HepG2 (cell line): ENCODE data around the gene CGREF1. TPM values are rescaled to one million over a fixed set of nuclear protein-coding genes. Genes with fewer than 3 reads are reported as not detected.
A peak's percentile ranks its signal among the peaks of the same experiment; 100 is the strongest.

ENCODE experiments used
- CREM ChIP-seq, 2 experiments: sonication (generic) in 1 of 2; formaldehyde crosslinking in 1 of 2; IDR thresholded peaks; 2 replicates each; pipeline versions ENCODE4 v1.4.0 to v1.6.1; 2016 to 2020; ENCODE audit warnings: antibody characterized with exemption in 1 of 2, mild to moderate bottlenecking in 1 of 2, missing genetic modification reagents in 1 of 2
- FOXA1 ChIP-seq, 2 experiments: fragments of 450-650 bp in 1 of 2; sonication (generic) in 1 of 2; formaldehyde crosslinking in 1 of 2; IDR thresholded peaks; 2 replicates each; pipeline versions ENCODE4 v1.4.0 to v1.6.1; 2016 to 2020; ENCODE audit warnings: missing genetic modification reagents in 1 of 2
- FOXC1 ChIP-seq: sonication (generic); formaldehyde crosslinking; IDR thresholded peaks from 2 replicates; pipeline ENCODE4 v1.8.0; 2022; ENCODE audit warnings: mild to moderate bottlenecking, missing genetic modification reagents, borderline replicate concordance
- KDM1A ChIP-seq: IDR thresholded peaks from 2 replicates; pipeline ENCODE4 v1.6.1; 2016; ENCODE audit warnings: missing compliant biosample characterization
- SALL2 ChIP-seq: sonication (generic); formaldehyde crosslinking; IDR thresholded peaks from 2 replicates; pipeline ENCODE4 v1.8.1; 2023; ENCODE audit warnings: mild to moderate bottlenecking, missing genetic modification reagents, inconsistent platforms
- SYNCRIP ChIP-seq: fragments of 200-400 bp; formaldehyde crosslinking; IDR thresholded peaks from 2 replicates; pipeline ENCODE4 v1.6.1; 2018; ENCODE audit warnings: mild to moderate bottlenecking, low read depth, low read length; ENCODE audit not compliant: insufficient read depth
- ZBTB7B ChIP-seq: sonication (generic); formaldehyde crosslinking; IDR thresholded peaks from 2 replicates; pipeline ENCODE4 v1.4.0; 2020; ENCODE audit warnings: missing genetic modification reagents
- ZNF274 ChIP-seq: sonication (generic); formaldehyde crosslinking; IDR thresholded peaks from 2 replicates; pipeline ENCODE4 v1.5.1; 2020; ENCODE audit warnings: mild to moderate bottlenecking, missing genetic modification reagents
- ZNF614 ChIP-seq: IDR thresholded peaks from 2 replicates; pipeline ENCODE4 v1.6.1; 2018; ENCODE audit warnings: missing biosample characterization, missing genetic modification reagents, inconsistent platforms, borderline replicate concordance
- ZNF639 ChIP-seq: conservative IDR thresholded peaks from 2 replicates; pipeline ENCODE4 v1.6.1; 2018; ENCODE audit warnings: missing genetic modification reagents
- ZNF674 ChIP-seq: sonication (generic); formaldehyde crosslinking; IDR thresholded peaks from 2 replicates; pipeline ENCODE4 v1.5.0; 2020; ENCODE audit warnings: low read depth, mild to moderate bottlenecking, missing genetic modification reagents
- ZZZ3 ChIP-seq: sonication (generic); formaldehyde crosslinking; IDR thresholded peaks from 2 replicates; pipeline ENCODE4 v1.4.0; 2020; ENCODE audit warnings: missing genetic modification reagents, mild to moderate bottlenecking, borderline replicate concordance
- polyA plus RNA-seq, 8 experiments: library from polyadenylated mRNA; depleted of rRNA in 3 of 8; stranded (reverse) in 7 of 8; unstranded in 1 of 8; fragments of >200 nt; fragmentation: Illumina TruSeq in 4 of 8; extraction: Trizol in 4 of 8; gene quantifications; 2 replicates each; pipeline versions ENCODE4 v1.2.1 to v1.2.3, GENCODE V29; 2011 to 2016; ENCODE audit warnings: low read depth in 4 of 8, missing spikeins in 1 of 8, mixed read lengths in 1 of 8; ENCODE audit not compliant: insufficient read depth in 1 of 8
- total RNA-seq, 5 experiments: library from RNA; depleted of rRNA; stranded (reverse); fragments of >200 nt; fragmentation: Illumina TruSeq; extraction: Trizol; gene quantifications; 2 replicates each; pipeline ENCODE4 v1.2.3, GENCODE V29; 2016; ENCODE audit warnings: low read depth in 1 of 5
- TF ChIP-seq, protein P1 (sequence below): sonication (generic); formaldehyde crosslinking; IDR thresholded peaks from 2 replicates; pipeline ENCODE4 v1.5.1; 2020; ENCODE audit warnings: mild to moderate bottlenecking, missing genetic modification reagents, moderate library complexity
- TF ChIP-seq, protein P2 (sequence below): sonication (generic); formaldehyde crosslinking; IDR thresholded peaks from 2 replicates; pipeline ENCODE4 v1.5.0; 2020; ENCODE audit warnings: mild to moderate bottlenecking, missing genetic modification reagents, borderline replicate concordance

Gene CGREF1
- total and polyA plus RNA-seq, 2 of the 13 experiments (the other 11 are each of a cell fraction or from before 2014, with no cell fraction given), result 13.9 to 23.4 TPM

DNA sequence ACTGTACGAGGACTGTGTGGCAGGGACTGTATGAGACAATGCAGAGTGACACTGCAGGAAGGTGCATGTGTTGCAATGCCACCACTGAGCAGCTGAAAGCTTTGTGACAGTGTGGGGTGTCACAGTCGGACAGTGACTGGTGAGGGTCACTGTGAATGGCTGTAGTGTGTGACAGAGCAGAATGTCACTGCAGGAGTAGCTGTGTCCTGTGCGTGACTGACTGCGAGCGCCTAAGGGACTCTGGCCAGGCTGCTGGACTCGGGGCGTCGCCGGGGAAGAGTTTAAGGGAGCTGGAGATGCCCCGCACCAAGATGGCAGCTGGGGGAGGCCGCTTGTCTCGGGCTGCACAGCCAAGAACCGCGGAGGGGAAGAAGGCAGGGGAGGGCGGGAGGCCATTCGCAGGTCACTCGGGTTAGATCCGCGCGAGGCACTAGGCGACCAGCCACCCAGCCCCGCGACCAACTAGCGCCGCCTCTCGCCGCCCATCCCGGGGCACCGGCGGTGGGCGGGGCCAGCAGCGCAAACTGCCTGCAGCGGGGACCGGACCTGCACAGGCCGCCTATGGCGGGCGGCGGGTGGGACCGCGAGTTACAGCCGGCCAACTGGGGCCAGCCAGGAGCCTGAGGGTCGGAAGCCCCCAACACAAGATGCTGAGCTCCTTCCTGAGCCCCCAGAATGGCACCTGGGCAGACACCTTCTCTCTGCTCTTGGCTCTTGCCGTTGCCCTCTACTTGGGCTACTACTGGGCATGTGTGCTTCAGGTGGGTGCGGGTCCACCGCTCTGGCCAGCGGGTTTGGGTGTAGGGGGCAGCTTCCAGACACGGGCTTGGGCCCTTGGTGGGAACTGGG lies 4.6 kb upstream of the CGREF1 start, which contains the start of gene ABHD1 (continued):
- TF ChIP-seq, protein P1, sequence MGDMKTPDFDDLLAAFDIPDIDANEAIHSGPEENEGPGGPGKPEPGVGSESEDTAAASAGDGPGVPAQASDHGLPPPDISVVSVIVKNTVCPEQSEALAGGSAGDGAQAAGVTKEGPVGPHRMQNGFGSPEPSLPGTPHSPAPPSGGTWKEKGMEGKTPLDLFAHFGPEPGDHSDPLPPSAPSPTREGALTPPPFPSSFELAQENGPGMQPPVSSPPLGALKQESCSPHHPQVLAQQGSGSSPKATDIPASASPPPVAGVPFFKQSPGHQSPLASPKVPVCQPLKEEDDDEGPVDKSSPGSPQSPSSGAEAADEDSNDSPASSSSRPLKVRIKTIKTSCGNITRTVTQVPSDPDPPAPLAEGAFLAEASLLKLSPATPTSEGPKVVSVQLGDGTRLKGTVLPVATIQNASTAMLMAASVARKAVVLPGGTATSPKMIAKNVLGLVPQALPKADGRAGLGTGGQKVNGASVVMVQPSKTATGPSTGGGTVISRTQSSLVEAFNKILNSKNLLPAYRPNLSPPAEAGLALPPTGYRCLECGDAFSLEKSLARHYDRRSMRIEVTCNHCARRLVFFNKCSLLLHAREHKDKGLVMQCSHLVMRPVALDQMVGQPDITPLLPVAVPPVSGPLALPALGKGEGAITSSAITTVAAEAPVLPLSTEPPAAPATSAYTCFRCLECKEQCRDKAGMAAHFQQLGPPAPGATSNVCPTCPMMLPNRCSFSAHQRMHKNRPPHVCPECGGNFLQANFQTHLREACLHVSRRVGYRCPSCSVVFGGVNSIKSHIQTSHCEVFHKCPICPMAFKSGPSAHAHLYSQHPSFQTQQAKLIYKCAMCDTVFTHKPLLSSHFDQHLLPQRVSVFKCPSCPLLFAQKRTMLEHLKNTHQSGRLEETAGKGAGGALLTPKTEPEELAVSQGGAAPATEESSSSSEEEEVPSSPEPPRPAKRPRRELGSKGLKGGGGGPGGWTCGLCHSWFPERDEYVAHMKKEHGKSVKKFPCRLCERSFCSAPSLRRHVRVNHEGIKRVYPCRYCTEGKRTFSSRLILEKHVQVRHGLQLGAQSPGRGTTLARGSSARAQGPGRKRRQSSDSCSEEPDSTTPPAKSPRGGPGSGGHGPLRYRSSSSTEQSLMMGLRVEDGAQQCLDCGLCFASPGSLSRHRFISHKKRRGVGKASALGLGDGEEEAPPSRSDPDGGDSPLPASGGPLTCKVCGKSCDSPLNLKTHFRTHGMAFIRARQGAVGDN (CRISPR knock-in tag), result peak; percentile 97
- no peak for TF ChIP-seq ZNF674 (CRISPR knock-in tag)
- TF ChIP-seq ZZZ3 (CRISPR knock-in tag), result peak; percentile 62; the same call in 1 of the 2 replicates
- no peak for TF ChIP-seq CREM (IDR thresholded peaks at IDR 0.05)
- no peak for TF ChIP-seq CREM (CRISPR knock-in tag; IDR thresholded peaks at IDR 0.05)
- no peak for TF ChIP-seq KDM1A
- peak; percentile 66; the same call in 1 of the 2 replicates for TF ChIP-seq ZNF614 (CRISPR knock-in tag)
- TF ChIP-seq, protein P2, sequence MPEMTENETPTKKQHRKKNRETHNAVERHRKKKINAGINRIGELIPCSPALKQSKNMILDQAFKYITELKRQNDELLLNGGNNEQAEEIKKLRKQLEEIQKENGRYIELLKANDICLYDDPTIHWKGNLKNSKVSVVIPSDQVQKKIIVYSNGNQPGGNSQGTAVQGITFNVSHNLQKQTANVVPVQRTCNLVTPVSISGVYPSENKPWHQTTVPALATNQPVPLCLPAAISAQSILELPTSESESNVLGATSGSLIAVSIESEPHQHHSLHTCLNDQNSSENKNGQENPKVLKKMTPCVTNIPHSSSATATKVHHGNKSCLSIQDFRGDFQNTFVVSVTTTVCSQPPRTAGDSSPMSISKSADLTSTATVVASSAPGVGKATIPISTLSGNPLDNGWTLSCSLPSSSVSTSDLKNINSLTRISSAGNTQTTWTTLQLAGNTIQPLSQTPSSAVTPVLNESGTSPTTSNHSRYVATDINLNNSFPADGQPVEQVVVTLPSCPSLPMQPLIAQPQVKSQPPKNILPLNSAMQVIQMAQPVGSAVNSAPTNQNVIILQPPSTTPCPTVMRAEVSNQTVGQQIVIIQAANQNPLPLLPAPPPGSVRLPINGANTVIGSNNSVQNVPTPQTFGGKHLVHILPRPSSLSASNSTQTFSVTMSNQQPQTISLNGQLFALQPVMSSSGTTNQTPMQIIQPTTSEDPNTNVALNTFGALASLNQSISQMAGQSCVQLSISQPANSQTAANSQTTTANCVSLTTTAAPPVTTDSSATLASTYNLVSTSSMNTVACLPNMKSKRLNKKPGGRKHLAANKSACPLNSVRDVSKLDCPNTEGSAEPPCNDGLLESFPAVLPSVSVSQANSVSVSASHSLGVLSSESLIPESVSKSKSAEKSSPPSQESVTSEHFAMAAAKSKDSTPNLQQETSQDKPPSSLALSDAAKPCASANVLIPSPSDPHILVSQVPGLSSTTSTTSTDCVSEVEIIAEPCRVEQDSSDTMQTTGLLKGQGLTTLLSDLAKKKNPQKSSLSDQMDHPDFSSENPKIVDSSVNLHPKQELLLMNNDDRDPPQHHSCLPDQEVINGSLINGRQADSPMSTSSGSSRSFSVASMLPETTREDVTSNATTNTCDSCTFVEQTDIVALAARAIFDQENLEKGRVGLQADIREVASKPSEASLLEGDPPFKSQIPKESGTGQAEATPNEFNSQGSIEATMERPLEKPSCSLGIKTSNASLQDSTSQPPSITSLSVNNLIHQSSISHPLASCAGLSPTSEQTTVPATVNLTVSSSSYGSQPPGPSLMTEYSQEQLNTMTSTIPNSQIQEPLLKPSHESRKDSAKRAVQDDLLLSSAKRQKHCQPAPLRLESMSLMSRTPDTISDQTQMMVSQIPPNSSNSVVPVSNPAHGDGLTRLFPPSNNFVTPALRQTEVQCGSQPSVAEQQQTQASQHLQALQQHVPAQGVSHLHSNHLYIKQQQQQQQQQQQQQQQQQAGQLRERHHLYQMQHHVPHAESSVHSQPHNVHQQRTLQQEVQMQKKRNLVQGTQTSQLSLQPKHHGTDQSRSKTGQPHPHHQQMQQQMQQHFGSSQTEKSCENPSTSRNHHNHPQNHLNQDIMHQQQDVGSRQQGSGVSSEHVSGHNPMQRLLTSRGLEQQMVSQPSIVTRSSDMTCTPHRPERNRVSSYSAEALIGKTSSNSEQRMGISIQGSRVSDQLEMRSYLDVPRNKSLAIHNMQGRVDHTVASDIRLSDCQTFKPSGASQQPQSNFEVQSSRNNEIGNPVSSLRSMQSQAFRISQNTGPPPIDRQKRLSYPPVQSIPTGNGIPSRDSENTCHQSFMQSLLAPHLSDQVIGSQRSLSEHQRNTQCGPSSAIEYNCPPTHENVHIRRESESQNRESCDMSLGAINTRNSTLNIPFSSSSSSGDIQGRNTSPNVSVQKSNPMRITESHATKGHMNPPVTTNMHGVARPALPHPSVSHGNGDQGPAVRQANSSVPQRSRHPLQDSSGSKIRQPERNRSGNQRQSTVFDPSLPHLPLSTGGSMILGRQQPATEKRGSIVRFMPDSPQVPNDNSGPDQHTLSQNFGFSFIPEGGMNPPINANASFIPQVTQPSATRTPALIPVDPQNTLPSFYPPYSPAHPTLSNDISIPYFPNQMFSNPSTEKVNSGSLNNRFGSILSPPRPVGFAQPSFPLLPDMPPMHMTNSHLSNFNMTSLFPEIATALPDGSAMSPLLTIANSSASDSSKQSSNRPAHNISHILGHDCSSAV, result no peak
- peak; percentile 83 for TF ChIP-seq SALL2 (CRISPR knock-in tag)
- TF ChIP-seq ZBTB7B, result peak; percentile 89
- 0 out of 2 replicates have a peak, but pooled peaks have one; percentile 55 for TF ChIP-seq ZNF639 (CRISPR knock-in tag)
- TF ChIP-seq SYNCRIP, result no peak
- no peak for TF ChIP-seq FOXC1 (CRISPR knock-in tag)
- TF ChIP-seq FOXA1 (IDR thresholded peaks at IDR 0.05), result no peak
- TF ChIP-seq FOXA1 (CRISPR knock-in tag; IDR thresholded peaks at IDR 0.05), result no peak
- TF ChIP-seq ZNF274, result peak; percentile 40; the same call in 1 of the 2 replicates
